Activated T-cell treated with anti-CD3 and anti-CD28 coated beads for 24 hours (primary cell): ENCODE results near the gene TUBG2.
"Not testable (repeated sequence)": the region's sequence is repeated elsewhere in the genome, so short reads cannot be mapped to it uniquely, and the experiment has no call there.

Source experiments
- DNase-seq: peaks from one replicate; pipeline ENCODE4 v3.0.0-alpha.2; 2020; ENCODE audit warnings: low read depth

The TUBG2 gene

GRCh38 chr17:42653179-42654124 is 5.6 kb upstream of the TUBG2 start:
- no peak for DNase-seq

GRCh38 chr17:42655528-42655927 is 3.6 kb upstream of the TUBG2 start:
- DNase-seq: no peak

GRCh38 chr17:42657824-42658588 is 1.1 kb upstream of the TUBG2 start:
- DNase-seq: no peak

- DNase-seq: not testable (repeated sequence)
Observed at GRCh38 chr17:42659932-42660274, 819 bp downstream of the TUBG2 start.

- no peak for DNase-seq
Observed at GRCh38 chr17:42660692-42661345, 1.7 kb downstream of the TUBG2 start.

GRCh38 chr17:42665581-42666001 is 6.5 kb downstream of the TUBG2 start:
- DNase-seq: no peak

- not testable (repeated sequence) for DNase-seq
Observed at GRCh38 chr17:42666126-42666525, 7.0 kb downstream of the TUBG2 start.

GRCh38 chr17:42667088-42667951 is 8.2 kb downstream of the TUBG2 start:
- DNase-seq: no peak

- no peak for DNase-seq
Observed at GRCh38 chr17:42669705-42669976, 10.6 kb downstream of the TUBG2 start.

GRCh38 chr17:42669977-42670788 is 11.1 kb downstream of the TUBG2 start:
- no peak for DNase-seq

- no peak for DNase-seq
Observed at GRCh38 chr17:42670789-42671657, 11.9 kb downstream of the TUBG2 start.

- DNase-seq: no peak
Observed at GRCh38 chr17:42672038-42672437, 13.0 kb downstream of the TUBG2 start.

- no peak for DNase-seq
Observed at GRCh38 chr17:42673266-42673884, 14.3 kb downstream of the TUBG2 start.

- no peak for DNase-seq
Observed at GRCh38 chr17:42673885-42674754, 15.0 kb downstream of the TUBG2 start.

GRCh38 chr17:42674755-42675347 is 15.8 kb downstream of the TUBG2 start:
- DNase-seq: no peak

GRCh38 chr17:42675348-42675964 is 16.4 kb downstream of the TUBG2 start:
- DNase-seq: no peak

GRCh38 chr17:42675965-42676423 is 16.9 kb downstream of the TUBG2 start:
- DNase-seq: no peak
